ENCODE measurements around the gene PFN4. TPM values are rescaled to one million over a fixed set of nuclear protein-coding genes. Genes with fewer than 3 reads are reported as not detected.
A peak's percentile ranks its signal among the peaks of the same experiment; 100 is the strongest.

Gene PFN4
- total RNA-seq, 1 donor from 2014 or later, result 1.5 TPM

GRCh38 chr2:24084386-24085199, 38.5 kb downstream of the PFN4 start, which contains the start of gene TP53I3:
TSS of gene TP53I3 (minus strand) at chr2:24084834. CDS start at chr2:24084326, 508 bp downstream.
- peak; percentile 96 for ATAC-seq
- intact Hi-C loops (cut with DNase I), result loop anchor here (2.0 to 10.0 kb wide), 2 partner anchors 158 to 300 kb away; partner anchors contain the start of gene ATAD2B
- peak; percentile 93 for DNase-seq (ENCODE audit: low spot score)

GRCh38 chr2:24083567-24084385, 39.4 kb downstream of the PFN4 start:
- ATAC-seq (peak; percentile 69), DNase-seq (ENCODE audit: low spot score) (no peak)
- intact Hi-C loops (cut with DNase I), result loop anchor here (2.0 to 10.0 kb wide), 2 partner anchors 157 to 301 kb away; partner anchors contain the start of gene ATAD2B

DNA sequence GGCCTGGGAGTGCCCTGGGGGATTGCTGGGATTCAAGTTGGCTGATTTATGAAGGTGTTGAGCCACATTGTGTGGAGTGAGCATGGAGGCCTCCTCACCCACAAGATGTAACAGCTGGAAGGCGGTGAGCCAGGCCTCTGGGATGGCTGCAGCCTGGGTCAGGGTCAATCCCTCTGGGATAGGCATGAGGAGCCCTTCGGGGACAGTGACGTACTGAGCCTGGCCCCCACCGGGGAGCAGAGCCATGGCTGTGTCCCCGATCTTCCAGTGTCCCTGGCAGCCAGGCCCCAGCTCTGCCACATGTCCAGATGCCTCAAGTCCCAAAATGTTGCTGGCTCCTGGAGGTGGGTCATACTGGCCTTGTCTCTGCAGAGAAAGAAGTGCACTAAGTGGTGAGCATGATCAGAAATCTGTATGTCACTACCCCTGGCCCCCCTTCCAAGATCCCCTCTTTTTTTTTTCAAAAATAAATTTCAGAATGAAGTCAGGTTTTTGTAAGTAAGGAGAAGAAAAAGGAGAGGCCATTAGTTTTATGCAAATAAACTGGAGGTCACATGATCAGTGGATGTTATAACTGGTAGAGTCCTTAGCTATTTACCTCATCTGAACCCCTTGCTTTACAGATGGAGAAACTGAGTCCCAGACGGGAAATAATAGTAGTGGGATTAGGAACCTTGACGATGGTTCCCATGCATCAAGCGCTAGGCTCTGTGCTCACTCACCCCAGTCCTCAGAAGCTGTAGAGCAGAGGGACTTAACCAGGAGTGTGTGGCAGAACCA, 40.2 kb downstream of the PFN4 start:
- DNase-seq (ENCODE audit: low spot score), result no peak
- intact Hi-C loops (cut with DNase I), result loop anchor here (10.0 kb wide), 1 partner anchor 302 kb away; no protein-coding TSS in a partner anchor
- ATAC-seq, result no peak

GRCh38 chr2:24080701-24081100, 42.4 kb downstream of the PFN4 start:
- ATAC-seq (no peak), DNase-seq (ENCODE audit: low spot score) (no peak)
- intact Hi-C loops (cut with DNase I), result loop anchor here (10.0 kb wide), 1 partner anchor 304 kb away; no protein-coding TSS in a partner anchor

DNA sequence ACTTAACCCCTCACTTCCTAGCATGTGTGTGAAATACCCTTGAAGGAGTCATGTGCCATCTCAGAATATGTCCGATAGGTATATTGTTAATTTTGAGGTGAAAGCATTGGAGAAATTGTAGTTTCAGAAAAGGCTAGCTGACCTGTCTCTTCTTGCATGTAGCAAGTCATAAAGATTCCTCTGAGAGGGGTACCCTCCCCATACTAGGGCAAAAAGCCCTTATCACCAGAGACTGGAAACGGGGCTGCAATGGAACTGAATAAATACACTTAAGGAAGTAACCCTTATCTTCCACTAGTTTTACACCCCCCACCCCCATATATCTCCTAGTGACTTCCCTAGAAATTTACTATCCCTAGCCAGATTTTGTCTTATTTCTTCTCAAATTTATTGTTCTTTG, 45.3 kb downstream of the PFN4 start:
- intact Hi-C loops (cut with DNase I), result loop anchor here (10.0 kb wide), 1 partner anchor 1293 kb away; no protein-coding TSS in a partner anchor
- DNase-seq (ENCODE audit: low spot score), result no peak
- no peak for ATAC-seq

DNA sequence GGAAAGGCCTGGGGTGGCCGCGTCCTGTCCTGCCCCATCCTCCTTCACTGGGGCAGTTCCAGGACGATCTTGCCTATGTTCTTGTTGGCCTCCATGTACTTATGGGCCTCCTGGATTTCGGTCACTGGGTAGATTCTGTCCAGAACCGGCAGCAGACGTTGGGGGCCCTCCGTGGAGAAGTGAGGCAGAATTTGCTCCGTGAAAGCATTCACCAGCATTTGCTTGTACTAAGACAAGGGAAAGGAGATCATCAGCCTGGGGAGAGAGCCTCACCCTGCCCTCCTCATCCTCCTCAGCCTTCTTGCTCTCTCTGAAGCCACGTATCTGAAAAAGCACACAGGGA, 45.6 kb downstream of the PFN4 start:
- intact Hi-C loops (cut with DNase I), result loop anchor here (10.0 kb wide), 1 partner anchor 1293 kb away; no protein-coding TSS in a partner anchor
- no peak for DNase-seq (ENCODE audit: low spot score)
- no peak for ATAC-seq

- no peak for DNase-seq (ENCODE audit: low spot score)
- intact Hi-C loops (cut with DNase I), result loop anchor here (10.0 kb wide), 1 partner anchor 1292 kb away; no protein-coding TSS in a partner anchor
- peak; percentile 6 for ATAC-seq
Measured at GRCh38 chr2:24076849-24077534, 46.1 kb downstream of the PFN4 start.

DNA sequence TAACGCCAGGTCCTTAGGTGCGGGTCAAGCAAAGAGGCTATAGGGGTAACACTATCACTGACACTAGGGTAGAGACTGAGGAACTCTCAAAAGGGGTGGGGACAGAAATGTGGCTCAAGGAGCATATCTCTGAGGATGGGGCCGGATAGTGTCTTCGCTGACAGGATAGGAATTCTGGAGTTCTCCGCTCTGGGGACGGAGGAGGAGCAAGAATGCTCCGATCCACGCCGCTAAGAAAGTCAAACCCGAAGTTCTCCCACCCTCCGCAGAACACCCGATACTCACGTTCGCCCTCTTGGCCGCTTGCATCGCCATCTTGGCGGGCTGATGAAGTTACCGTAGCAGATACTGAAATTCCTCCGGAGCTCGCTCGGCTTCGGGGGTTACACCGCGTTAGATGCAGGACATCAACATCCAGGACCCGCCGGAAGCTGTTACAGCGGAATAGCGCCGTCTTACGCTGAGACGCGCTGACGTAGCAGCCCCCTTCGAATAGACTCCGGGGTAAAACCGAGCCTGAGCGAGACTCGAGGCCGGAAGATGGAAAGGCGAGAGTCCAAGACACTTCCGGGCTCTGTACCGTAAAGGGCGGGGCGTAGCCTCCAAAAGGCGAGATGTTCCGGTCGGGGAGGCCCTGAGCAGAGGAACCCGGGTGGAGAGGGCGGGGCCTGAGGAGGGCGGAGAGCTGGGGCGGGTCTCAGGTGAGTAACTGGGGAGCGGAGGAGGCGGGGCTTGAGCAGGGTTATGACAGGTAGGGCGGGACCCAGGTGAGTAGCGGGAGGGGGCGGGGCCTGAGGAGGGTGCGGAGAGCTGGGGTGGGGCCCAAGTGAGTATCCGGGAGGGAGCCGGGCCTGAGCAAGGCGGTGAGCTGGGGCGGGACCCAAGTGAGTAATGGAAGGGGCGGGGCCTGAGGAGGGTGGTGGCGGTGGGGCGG, 47.0 kb downstream of the PFN4 start, which contains the start of gene SF3B6:
Gene SF3B6 (minus strand): TSS at position 412 of the 934 bp plus-strand sequence. CDS start 97 bp downstream, at position 315.
- intact Hi-C loops (cut with DNase I), result loop anchor here (10.0 kb wide), 1 partner anchor 1291 kb away; no protein-coding TSS in a partner anchor
- peak; percentile 97 for ATAC-seq
- peak; percentile 98 for DNase-seq (ENCODE audit: low spot score)

- intact Hi-C loops (cut with DNase I), result loop anchor here (10.0 kb wide), 1 partner anchor 1290 kb away; no protein-coding TSS in a partner anchor
- ATAC-seq (no peak), DNase-seq (ENCODE audit: low spot score) (no peak)
Measured at GRCh38 chr2:24075259-24075658, 47.9 kb downstream of the PFN4 start.

GRCh38 chr2:24073816-24074215, 49.3 kb downstream of the PFN4 start:
- DNase-seq (ENCODE audit: low spot score) (no peak), ATAC-seq (no peak)
- intact Hi-C loops (cut with DNase I), result loop anchor here (10.0 kb wide), 1 partner anchor 1289 kb away; no protein-coding TSS in a partner anchor

DNA sequence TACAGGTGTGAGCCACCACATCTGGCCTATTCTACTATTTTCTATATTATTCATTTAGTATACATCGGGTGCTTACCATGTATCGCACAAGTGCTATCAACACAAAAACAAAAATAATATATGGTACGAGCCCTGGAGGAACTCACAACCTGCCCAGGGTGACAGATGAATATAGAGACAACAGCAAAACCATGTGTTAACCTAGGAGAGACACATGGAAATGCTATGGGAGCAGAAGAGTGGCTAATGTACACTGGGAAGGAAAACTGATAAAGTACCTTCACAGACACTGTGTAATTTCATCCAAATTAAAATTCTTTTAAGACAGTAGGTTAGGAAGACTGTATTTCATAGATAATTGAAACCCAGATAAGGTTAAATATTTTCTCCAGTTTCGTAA, 50.9 kb downstream of the PFN4 start:
- intact Hi-C loops (cut with DNase I), result loop anchor here (10.0 kb wide), 1 partner anchor 1287 kb away; no protein-coding TSS in a partner anchor
- DNase-seq (ENCODE audit: low spot score) (no peak), ATAC-seq (no peak)

DNA sequence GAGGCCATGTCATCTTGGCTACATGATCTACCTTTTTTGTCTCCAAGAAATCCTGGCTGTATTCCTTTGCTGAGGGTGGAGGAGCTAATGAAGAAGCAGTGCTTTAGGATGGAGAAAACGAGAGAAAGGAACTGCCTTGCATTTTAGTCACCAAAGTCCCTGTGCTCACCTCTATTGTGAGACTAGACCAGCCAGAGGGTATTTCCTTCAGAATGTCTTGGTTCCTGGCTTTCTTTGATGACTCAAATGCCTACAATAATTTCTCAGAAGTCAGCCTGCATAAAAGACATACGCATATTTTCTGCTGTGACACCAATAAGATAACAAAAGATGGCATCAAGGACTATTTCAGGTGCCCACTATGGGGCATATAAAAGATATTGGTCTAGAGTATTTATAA, 57.8 kb downstream of the PFN4 start:
- intact Hi-C loops (cut with DNase I), result no loop called here
- ATAC-seq, result no peak
- no peak for DNase-seq (ENCODE audit: low spot score)

Other genes with a start within 250 kb of the PFN4 start
- gene ATAD2B, start 196.2 kb downstream of the PFN4 start, total RNA-seq, result 42.2 TPM
- gene UBXN2A, start 182.9 kb downstream of the PFN4 start, total RNA-seq, result 30.3 TPM
- gene MFSD2B, start 113.2 kb downstream of the PFN4 start, total RNA-seq, result 0.67 TPM
- 11.8 TPM for gene WDCP, start 75.9 kb downstream of the PFN4 start, total RNA-seq
- gene FKBP1B, start 73.6 kb downstream of the PFN4 start, total RNA-seq, result 11.1 TPM
- gene SF3B6, start 47.0 kb downstream of the PFN4 start, total RNA-seq, result 62.5 TPM
- 25.3 TPM for gene TP53I3, start 38.5 kb downstream of the PFN4 start, total RNA-seq
- 61.4 TPM for gene FAM228B, start 135 bp upstream of the PFN4 start, total RNA-seq
- 3.9 TPM for gene FAM228A, start 51.7 kb upstream of the PFN4 start, total RNA-seq
- 75.3 TPM for gene ITSN2, start 237.2 kb upstream of the PFN4 start, total RNA-seq

Data from sciatic nerve (tissue), 2 donors.